ENCODE data around the gene ADAMTS8. TPM values are rescaled to one million over a fixed set of nuclear protein-coding genes. Genes with fewer than 3 reads are reported as not detected.

ADAMTS8 gene
- polyA plus RNA-seq, 2 of the 4 experiments (the other 2 are of a cell fraction) = 0.17 to 0.26 TPM

DNA sequence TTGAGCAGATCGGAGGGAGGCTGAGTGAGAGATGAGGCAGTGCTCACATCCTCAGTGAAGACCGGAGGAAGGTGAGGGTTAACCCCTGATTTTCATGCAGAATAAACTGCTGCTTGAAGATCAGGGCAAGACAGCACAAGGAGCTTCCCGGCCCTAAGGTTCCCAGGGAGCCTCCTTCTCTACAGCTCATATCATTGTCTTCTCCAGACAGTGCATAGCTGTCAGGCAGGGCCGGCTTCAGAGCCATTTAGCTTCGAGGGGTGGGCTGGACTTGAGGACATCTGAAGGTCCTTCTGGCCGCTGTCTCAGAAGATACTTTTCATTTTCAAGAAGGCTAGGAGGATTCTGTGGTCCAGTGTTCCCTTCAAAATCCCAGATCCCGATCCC is 7.2 kb downstream of the ADAMTS8 start (continued):
- no peak for TF ChIP-seq JUN (IDR thresholded peaks at IDR 0.05)

DNA sequence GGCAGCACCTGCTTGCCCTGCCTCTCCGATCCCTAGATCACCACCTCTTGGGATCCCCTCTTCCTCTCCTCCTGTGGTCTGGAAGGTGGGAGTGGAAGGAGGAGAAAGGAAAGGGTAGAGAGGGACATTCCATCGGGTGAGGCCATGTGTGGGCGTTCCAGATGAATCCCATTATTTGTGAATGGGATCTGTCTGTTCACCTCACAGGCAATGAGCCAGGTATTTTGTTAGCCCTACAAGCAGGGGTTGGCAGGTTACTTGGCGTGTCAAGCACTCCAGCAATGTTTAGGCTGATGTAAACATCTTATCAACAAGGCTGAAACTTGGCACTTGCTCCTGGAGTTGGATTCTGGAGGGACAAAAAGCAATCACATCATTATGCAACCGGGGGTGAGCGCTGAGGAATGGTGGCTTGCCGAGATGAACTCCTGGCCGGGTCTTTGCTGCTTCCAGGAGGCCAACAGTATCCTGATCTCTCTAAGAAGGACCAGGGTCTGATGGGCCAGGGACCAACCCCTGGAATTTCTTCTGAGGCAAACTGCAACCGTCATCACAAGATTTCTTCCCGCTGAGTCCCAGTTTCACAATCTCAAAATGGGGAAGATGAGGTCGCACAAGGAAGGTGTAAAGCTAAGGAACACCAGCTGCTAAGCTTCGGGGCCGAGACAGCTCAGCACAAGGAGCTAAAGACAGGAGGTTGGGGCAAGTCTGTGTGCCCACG is 7.8 kb downstream of the ADAMTS8 start:
- CTCF ChIA-PET = interaction anchor here (0.9 kb wide), 1 partner anchor 14 kb away, joined by 3 read pairs; no protein-coding TSS in a partner anchor
- H3K4me2 ChIP-seq = no peak overlapping the region

DNA sequence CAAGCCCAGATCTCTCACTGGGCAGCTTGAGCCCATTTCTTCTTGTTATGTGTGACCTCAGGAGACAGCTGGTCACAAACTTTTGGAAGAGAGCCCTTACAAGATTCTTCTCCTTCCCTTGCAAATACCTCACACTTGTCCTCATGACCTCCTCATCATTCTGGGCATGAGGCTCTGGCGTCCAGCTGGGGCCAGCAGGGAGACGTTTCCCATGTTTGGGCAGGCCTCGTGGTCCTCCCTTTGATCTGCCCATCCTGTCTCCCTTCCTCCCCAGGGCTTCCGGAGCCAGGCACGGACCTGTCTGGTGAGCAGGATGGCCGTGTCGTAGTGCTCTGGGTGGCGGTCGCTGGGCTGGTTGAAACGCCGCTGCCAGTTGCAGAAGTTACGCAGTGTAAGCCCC is 9.7 kb downstream of the ADAMTS8 start:
- Histone ChIP-seq H3K4me2 (no peak overlapping the region), H3K9me3 (no peaks in the 10 kb centered on the region), H3K27ac (no peak overlapping the region), H3K4me3 (no peak overlapping the region), H3K4me1 (peaks cover 7% of the 10 kb centered on the region)
- WGBS (ENCODE audit: missing lambda C conversion rate) = 68% methylated on average over 11 of the region's 12 CpGs
- TF ChIP-seq MAFK (IDR thresholded peaks at IDR 0.05; ENCODE audit: partially characterized antibody) (no peak), PHF8 (IDR thresholded peaks at IDR 0.05; ENCODE audit: borderline replicate concordance, low read depth) (no peak), NR3C1 (IDR thresholded peaks at IDR 0.05) (no peak), EP300 (IDR thresholded peaks at IDR 0.05) (no peak), ZNF302 (CRISPR knock-in tag; IDR thresholded peaks at IDR 0.05) (no peak), HOXB13 (CRISPR knock-in tag; IDR thresholded peaks at IDR 0.05; ENCODE audit: low read depth) (no peak), JUNB (IDR thresholded peaks at IDR 0.05) (no peak), EHMT2 (IDR thresholded peaks at IDR 0.05; ENCODE audit: low read depth) (no peak), MAZ (IDR thresholded peaks at IDR 0.05; ENCODE audit: borderline replicate concordance, low read depth, low read length) (no peak), ESRRA (IDR thresholded peaks at IDR 0.05; ENCODE audit: borderline replicate concordance, low read length) (no peak), KDM1A (IDR thresholded peaks at IDR 0.05; ENCODE audit: low read depth) (no peak), BHLHE40 (IDR thresholded peaks at IDR 0.05; ENCODE audit: low read depth, low read length) (no peak), EHF (CRISPR knock-in tag; IDR thresholded peaks at IDR 0.05) (no peak), JUN (IDR thresholded peaks at IDR 0.05) (no peak), RARB (CRISPR knock-in tag; IDR thresholded peaks at IDR 0.05) (no peak)
- TF ChIP-seq, protein P1, sequence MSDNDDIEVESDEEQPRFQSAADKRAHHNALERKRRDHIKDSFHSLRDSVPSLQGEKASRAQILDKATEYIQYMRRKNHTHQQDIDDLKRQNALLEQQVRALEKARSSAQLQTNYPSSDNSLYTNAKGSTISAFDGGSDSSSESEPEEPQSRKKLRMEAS (IDR thresholded peaks at IDR 0.05) = no peak
- TF ChIP-seq, protein P2, sequence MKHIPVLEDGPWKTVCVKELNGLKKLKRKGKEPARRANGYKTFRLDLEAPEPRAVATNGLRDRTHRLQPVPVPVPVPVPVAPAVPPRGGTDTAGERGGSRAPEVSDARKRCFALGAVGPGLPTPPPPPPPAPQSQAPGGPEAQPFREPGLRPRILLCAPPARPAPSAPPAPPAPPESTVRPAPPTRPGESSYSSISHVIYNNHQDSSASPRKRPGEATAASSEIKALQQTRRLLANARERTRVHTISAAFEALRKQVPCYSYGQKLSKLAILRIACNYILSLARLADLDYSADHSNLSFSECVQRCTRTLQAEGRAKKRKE (CRISPR knock-in tag; IDR thresholded peaks at IDR 0.05; ENCODE audit: low read depth) = no peak
- TF ChIP-seq, protein P3, sequence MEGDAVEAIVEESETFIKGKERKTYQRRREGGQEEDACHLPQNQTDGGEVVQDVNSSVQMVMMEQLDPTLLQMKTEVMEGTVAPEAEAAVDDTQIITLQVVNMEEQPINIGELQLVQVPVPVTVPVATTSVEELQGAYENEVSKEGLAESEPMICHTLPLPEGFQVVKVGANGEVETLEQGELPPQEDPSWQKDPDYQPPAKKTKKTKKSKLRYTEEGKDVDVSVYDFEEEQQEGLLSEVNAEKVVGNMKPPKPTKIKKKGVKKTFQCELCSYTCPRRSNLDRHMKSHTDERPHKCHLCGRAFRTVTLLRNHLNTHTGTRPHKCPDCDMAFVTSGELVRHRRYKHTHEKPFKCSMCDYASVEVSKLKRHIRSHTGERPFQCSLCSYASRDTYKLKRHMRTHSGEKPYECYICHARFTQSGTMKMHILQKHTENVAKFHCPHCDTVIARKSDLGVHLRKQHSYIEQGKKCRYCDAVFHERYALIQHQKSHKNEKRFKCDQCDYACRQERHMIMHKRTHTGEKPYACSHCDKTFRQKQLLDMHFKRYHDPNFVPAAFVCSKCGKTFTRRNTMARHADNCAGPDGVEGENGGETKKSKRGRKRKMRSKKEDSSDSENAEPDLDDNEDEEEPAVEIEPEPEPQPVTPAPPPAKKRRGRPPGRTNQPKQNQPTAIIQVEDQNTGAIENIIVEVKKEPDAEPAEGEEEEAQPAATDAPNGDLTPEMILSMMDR (IDR thresholded peaks at IDR 0.05) = no peak
- TF ChIP-seq, protein P4, sequence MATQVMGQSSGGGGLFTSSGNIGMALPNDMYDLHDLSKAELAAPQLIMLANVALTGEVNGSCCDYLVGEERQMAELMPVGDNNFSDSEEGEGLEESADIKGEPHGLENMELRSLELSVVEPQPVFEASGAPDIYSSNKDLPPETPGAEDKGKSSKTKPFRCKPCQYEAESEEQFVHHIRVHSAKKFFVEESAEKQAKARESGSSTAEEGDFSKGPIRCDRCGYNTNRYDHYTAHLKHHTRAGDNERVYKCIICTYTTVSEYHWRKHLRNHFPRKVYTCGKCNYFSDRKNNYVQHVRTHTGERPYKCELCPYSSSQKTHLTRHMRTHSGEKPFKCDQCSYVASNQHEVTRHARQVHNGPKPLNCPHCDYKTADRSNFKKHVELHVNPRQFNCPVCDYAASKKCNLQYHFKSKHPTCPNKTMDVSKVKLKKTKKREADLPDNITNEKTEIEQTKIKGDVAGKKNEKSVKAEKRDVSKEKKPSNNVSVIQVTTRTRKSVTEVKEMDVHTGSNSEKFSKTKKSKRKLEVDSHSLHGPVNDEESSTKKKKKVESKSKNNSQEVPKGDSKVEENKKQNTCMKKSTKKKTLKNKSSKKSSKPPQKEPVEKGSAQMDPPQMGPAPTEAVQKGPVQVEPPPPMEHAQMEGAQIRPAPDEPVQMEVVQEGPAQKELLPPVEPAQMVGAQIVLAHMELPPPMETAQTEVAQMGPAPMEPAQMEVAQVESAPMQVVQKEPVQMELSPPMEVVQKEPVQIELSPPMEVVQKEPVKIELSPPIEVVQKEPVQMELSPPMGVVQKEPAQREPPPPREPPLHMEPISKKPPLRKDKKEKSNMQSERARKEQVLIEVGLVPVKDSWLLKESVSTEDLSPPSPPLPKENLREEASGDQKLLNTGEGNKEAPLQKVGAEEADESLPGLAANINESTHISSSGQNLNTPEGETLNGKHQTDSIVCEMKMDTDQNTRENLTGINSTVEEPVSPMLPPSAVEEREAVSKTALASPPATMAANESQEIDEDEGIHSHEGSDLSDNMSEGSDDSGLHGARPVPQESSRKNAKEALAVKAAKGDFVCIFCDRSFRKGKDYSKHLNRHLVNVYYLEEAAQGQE (IDR thresholded peaks at IDR 0.05) = no peak
- TF ChIP-seq, protein P5, sequence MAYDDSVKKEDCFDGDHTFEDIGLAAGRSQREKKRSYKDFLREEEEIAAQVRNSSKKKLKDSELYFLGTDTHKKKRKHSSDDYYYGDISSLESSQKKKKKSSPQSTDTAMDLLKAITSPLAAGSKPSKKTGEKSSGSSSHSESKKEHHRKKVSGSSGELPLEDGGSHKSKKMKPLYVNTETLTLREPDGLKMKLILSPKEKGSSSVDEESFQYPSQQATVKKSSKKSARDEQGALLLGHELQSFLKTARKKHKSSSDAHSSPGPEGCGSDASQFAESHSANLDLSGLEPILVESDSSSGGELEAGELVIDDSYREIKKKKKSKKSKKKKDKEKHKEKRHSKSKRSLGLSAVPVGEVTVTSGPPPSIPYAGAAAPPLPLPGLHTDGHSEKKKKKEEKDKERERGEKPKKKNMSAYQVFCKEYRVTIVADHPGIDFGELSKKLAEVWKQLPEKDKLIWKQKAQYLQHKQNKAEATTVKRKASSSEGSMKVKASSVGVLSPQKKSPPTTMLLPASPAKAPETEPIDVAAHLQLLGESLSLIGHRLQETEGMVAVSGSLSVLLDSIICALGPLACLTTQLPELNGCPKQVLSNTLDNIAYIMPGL (CRISPR knock-in tag; IDR thresholded peaks at IDR 0.05; ENCODE audit: borderline replicate concordance) = no peak
- FAIRE-seq = no peak
- CTCF ChIA-PET = interaction anchor here (2.4 kb wide), 1 partner anchor 15 kb away, joined by 7 read pairs; no protein-coding TSS in a partner anchor
- no peak for DNase-seq (ENCODE audit: low read depth in 1 of 2, low spot score in 1 of 2)
- POLR2A ChIA-PET = no interaction called here
- no peak for ATAC-seq

More for the DNA sequence above, 7.8 kb downstream of the ADAMTS8 start:
- no peak for DNase-seq (ENCODE audit: low read depth in 1 of 2, low spot score in 1 of 2)
- no peak for ATAC-seq
- Histone ChIP-seq H3K4me3 (no peak overlapping the region), H3K27ac (no peak overlapping the region), H3K9me3 (no peaks in the 10 kb centered on the region), H3K4me1 (no peaks in the 10 kb centered on the region)
- TF ChIP-seq, protein P1 (IDR thresholded peaks at IDR 0.05) = no peak
- TF ChIP-seq, protein P6, sequence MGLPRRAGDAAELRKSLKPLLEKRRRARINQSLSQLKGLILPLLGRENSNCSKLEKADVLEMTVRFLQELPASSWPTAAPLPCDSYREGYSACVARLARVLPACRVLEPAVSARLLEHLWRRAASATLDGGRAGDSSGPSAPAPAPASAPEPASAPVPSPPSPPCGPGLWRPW (IDR thresholded peaks at IDR 0.05) = no peak
- no peak for TF ChIP-seq EHF (CRISPR knock-in tag; IDR thresholded peaks at IDR 0.05)
- TF ChIP-seq EP300 (IDR thresholded peaks at IDR 0.05) = no peak
- TF ChIP-seq, protein P2 (CRISPR knock-in tag; IDR thresholded peaks at IDR 0.05; ENCODE audit: low read depth) = no peak
- no peak for TF ChIP-seq NFE2L2 (conservative IDR thresholded peaks at IDR 0.05; ENCODE audit: low read length)
- POLR2A ChIA-PET = no interaction called here
- no peak for FAIRE-seq
- 72% methylated on average over 14 of the region's 14 CpGs for WGBS (ENCODE audit: missing lambda C conversion rate)

Measured in A549 (cell line).